Measurements from ENCODE around the gene SC5D.

SC5D gene

GRCh38 chr11:121292495-121293287 is at the start of gene SC5D:
Gene SC5D, plus strand, starts transcription at chr11:121292771. Its CDS starts 10,605 bp downstream, at chr11:121303376.
- DNase-seq, result peak; percentile 95

- DNase-seq, result no peak
Observed at GRCh38 chr11:121244884-121245283, 47.7 kb upstream of the SC5D start.

GRCh38 chr11:121246021-121246768 is 46.4 kb upstream of the SC5D start:
- DNase-seq, result no peak

GRCh38 chr11:121246769-121247035 is 45.9 kb upstream of the SC5D start:
- no peak for DNase-seq

GRCh38 chr11:121248496-121248895 is 44.1 kb upstream of the SC5D start:
- no peak for DNase-seq

- DNase-seq, result peak; percentile 38
Observed at GRCh38 chr11:121249039-121249663, 43.4 kb upstream of the SC5D start.

GRCh38 chr11:121250843-121251242 is 41.7 kb upstream of the SC5D start:
- no peak for DNase-seq

GRCh38 chr11:121253951-121254350 is 38.6 kb upstream of the SC5D start:
- DNase-seq, result no peak

- no peak for DNase-seq
Observed at GRCh38 chr11:121254756-121255155, 37.8 kb upstream of the SC5D start.

- no peak for DNase-seq
Observed at GRCh38 chr11:121255473-121256125, 37.0 kb upstream of the SC5D start.

GRCh38 chr11:121257289-121257688 is 35.3 kb upstream of the SC5D start:
- no peak for DNase-seq

- DNase-seq, result no peak
Observed at GRCh38 chr11:121257976-121258375, 34.6 kb upstream of the SC5D start.

GRCh38 chr11:121265586-121265985 is 27.0 kb upstream of the SC5D start:
- no peak for DNase-seq

- DNase-seq, result no peak
Observed at GRCh38 chr11:121268581-121268980, 24.0 kb upstream of the SC5D start.

- no peak for DNase-seq
Observed at GRCh38 chr11:121270001-121270678, 22.4 kb upstream of the SC5D start.

- no peak for DNase-seq
Observed at GRCh38 chr11:121274332-121274991, 18.1 kb upstream of the SC5D start.

GRCh38 chr11:121281698-121282097 is 10.9 kb upstream of the SC5D start:
- DNase-seq, result no peak

GRCh38 chr11:121282386-121282785 is 10.2 kb upstream of the SC5D start:
- DNase-seq, result no peak

GRCh38 chr11:121282886-121283502 is 9.6 kb upstream of the SC5D start:
- no peak for DNase-seq

GRCh38 chr11:121291319-121291718 is 1.3 kb upstream of the SC5D start:
- DNase-seq, result no peak

- peak; percentile 9 for DNase-seq
Observed at GRCh38 chr11:121291896-121292494, 576 bp upstream of the SC5D start.

- no peak for DNase-seq
Observed at GRCh38 chr11:121293288-121293594, 670 bp downstream of the SC5D start.

Measured in activated CD4-positive, alpha-beta T cell treated with anti-CD3 and anti-CD28 coated beads for 48 hours (primary cell).